Stimulated activated CD8-positive, alpha-beta memory T cell treated with anti-CD3 and anti-CD28 coated beads, Interleukin-4, amount 100 ng/mL, for 24 hours (primary cell): ENCODE data around the gene IL12RB2.
"Not testable (repeated sequence)": the region's sequence is repeated elsewhere in the genome, so short reads cannot be mapped to it uniquely, and the experiment has no call there.

Experiments used
- DNase-seq: peaks from one replicate; pipeline ENCODE4 v3.0.0-alpha.2; 2020; ENCODE audit warnings: low read depth

IL12RB2 gene

DNA sequence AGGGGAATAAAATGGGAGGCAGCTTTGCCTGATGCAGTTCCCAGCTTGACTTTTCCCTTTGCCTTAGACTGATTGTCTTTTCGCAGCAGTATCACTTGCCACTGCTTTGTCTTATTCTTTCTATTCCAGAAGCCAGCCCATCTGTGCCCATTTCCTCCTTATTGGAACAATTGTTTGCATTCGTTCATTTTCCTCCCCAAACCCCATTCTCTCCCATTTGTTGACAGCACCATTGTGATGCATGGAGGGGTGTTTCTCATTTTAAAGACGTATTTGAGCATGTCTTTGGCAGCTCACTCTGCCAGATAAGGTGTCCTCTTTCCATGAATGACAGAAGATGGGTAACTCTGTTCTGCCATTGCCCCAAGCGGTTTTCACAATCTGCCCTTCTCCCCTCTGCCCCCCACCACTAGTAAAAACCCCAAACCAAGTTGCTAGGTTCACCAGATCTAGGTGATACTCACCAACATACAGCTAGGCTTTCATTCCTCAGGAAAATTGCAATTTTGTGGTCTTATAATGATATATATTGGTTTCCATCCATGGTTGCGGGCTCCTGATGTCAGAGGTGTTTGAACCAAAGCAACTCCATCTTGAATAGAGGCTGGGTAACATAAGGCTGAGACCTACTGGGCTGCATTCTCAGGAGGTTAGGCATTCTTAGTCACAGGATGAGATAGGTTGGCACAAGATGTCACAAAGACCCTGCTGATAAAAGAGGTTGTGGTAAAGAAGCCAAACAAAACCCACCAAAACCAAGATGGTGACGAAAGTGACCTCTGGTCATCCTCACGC, 91.7 kb downstream of the IL12RB2 start:
- DNase-seq = no peak

DNA sequence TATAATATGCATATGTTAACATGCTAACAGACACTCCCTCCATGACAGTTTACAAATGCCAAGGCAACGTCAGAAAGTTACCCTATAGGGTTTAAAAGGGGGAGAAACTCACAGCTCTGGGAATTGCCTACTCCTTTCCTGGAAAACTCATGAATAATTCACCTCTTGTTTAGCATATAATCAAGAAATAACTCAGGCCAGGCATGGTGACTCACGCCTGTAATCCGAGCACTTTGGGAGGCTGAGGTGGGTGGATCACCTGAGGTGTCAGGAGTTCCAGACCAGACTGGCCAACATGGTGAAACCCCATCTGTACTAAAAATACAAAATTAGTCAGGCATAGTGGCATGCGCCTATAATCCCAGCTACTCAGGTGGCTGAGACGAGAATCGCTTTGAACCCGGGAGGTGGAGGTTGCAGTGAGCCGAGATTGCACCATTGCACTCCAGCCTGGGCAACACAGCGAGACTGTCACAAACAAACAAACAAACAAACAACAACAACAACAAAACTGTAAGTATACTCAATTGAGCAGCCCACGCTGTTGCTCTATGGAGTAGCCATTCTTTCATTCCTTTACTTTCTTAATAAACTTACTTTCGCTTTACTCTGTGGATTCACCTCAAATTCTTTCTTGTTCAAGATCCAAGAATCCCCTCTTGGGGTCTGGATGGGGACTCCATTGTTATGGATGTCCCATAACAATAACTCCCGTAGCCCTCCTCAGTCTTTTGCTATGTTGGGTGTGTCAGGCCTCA, 92.5 kb downstream of the IL12RB2 start:
- DNase-seq = peak; percentile 18

DNA sequence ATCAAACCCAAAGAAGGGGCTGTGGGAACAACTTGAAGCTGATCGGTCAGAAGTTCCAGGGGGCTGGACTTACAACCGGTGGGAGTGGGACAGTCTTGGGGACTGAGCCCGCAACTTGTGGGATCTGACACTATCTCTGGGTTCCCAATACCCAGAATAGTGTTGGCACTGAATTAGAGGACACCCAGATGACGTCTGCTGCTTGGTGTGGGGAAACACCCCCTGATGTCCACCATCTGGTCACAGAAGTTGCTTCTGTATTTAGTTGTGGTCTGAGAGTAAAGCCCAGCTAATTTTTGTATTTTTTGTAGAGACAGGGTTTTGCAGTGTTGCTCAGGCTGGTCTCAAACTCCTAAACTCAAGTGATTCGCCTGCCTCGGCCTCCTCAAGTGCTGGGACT, 93.8 kb downstream of the IL12RB2 start:
- no peak for DNase-seq

DNA sequence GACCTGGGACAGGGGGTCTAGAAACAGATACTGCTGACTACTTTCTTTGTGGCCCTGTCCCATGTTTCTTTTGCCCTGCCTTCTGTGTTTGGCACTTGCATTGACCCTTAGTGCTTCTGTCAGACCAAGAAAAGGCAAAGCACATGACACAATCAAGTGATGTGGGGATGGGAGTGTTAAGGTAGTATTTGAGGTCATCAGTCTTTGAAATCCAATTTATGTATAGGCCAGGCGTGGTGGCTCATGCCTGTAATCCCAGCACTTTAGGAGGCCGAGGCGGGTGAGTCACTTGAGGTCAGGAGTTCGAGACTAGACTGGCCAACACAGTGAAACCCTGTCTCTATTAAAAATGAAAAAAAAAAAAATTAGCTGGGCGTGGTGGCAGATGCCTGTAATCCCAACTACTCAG, 96.5 kb downstream of the IL12RB2 start:
- DNase-seq = no peak

DNA sequence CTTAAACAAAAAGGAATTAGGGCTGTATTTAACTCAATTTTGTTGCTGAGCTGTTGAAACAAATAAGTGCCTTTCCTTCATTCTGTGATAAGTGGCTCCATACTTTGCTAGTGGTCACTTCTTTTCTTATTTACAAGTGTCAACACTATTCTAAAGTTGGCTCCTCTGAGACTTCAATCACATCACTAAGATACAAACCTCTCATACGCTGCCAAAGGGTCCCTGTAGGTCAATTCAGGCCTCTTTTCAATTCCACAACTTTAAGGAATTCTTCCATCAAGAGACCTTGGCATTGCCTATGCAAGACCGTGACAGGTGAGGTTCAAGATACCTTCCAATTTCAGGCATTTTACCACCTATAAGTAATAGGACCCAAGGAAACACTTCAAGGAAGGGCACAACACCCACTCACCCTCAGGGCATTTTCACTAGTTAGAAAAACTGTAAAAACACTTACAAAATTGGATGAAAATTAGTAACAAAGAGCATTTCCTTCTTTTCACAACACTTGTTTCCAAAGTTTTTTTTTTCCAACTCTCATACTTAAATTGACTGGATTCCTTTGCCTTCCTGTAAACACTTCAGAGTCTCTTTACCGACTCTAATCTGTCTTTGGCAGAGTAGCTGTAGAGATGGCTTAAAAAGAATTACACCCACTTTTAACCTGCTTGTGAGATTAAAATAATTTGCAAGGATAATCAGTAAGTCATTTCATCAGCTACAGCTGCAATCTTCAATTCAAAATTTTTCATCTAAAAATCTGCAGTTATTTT, 98.0 kb downstream of the IL12RB2 start:
- no peak for DNase-seq

DNA sequence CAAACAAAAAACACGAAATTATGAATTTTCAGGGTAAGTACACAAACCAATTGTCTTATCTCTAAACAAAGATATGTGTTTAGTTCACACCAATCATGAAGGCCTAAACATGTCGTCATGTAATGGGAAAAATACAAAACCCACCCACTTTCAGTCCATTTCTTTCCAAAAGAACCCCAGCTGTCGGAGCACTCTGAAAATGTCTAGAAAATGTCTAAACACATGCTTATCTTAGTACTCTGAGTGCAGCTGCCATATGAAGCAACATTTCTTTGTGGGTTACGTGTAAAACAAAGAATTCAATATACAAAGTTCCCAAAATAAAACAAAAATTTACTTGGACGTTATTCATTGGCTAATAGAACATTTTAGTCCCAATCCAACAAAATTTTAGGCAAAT, 99.8 kb downstream of the IL12RB2 start:
- no peak for DNase-seq

DNA sequence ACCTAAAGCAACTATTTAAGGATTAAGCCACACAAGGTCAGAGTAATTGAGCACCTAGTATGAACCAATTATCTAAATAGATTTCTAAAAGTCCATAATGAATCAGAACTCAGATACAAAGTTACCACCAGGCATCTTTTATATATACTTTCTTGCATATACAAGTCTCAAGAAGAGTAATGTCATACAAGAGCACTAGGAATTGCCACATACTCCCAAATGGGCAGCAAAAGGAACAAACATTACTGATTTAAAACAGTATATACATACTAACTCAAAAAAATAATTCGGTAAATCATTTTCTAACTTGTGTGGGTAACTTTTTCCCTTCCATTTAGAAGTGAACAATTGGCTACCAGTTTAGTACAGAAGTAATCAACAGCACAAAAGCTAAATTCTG, 100.5 kb downstream of the IL12RB2 start:
- DNase-seq = no peak

DNA sequence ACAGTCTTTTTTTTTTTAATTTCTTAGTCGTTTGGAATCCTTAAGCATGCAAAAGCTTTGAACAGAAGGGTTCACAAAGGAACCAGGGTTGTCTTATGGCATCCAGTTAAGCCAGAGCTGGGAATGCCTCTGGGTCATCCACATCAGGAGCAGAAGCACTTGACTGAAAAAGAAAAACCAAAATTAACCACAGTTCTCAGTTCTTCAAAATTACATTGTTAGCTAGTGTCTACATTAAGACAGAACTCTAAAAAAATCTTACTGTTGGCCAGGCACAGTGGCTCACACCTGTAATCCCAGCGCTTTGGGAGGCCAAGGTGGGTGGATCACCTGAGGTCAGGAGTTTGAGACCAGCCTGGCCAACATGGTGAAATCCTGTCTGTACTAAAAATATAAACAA, 105.4 kb downstream of the IL12RB2 start:
- not testable (repeated sequence) for DNase-seq

DNA sequence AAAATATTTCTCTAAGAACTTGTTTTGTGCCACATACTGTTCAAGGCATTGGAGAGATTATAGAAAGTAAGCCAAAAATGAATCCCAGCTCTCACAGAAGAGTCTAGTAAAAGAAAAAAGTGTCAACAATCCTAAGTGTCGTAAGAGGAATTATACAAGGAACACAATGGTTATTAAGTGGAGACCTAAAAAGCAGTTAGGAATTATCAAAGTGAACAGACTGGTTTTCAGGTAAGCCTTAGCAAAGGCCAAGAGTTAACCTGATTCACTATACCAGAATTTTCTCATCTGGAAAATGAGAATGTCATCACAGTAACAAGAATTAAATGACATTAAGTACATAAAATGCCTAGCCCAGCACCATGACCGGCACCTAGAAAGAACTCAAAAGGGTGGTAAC, 106.9 kb downstream of the IL12RB2 start:
- DNase-seq = no peak

DNA sequence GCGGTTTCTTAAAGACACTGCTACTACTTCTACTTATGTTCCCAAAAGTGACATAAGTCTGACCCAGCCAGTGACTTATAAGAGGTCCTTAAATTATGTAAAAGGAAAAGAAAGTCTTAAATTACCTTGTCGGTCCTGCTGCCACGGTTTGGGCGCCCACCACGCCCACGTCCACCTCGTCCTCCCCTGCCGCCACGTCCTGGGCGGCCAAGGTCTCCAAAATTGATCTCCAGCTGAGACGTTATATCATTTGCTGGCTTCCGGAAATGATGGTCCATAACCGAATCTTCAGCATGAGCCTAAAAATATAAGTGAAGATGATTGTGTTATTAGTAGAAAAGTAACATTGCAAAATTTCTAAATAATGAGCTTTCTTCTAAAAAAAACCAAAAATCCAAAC, 107.4 kb downstream of the IL12RB2 start:
- DNase-seq = no peak

DNA sequence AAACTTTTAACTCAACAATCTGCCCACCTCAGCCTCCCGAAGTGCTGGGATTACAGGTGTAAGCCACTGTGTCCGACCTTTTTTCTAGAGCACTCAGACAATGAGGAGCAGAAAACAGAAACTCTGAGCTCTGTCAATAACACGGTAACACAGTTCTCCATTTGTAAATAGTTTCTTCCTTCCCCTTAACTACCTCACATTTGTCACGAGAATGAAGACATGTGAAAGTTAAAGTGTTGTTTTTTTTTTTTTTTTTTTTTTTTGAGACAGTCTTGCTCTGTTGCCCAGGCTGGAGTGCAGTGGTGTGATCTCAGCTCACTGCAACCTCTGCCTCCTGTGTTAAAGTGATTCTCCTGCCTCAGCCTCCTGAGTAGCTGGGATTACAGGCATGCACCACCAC, 110.1 kb downstream of the IL12RB2 start:
- DNase-seq = not testable (repeated sequence)

DNA sequence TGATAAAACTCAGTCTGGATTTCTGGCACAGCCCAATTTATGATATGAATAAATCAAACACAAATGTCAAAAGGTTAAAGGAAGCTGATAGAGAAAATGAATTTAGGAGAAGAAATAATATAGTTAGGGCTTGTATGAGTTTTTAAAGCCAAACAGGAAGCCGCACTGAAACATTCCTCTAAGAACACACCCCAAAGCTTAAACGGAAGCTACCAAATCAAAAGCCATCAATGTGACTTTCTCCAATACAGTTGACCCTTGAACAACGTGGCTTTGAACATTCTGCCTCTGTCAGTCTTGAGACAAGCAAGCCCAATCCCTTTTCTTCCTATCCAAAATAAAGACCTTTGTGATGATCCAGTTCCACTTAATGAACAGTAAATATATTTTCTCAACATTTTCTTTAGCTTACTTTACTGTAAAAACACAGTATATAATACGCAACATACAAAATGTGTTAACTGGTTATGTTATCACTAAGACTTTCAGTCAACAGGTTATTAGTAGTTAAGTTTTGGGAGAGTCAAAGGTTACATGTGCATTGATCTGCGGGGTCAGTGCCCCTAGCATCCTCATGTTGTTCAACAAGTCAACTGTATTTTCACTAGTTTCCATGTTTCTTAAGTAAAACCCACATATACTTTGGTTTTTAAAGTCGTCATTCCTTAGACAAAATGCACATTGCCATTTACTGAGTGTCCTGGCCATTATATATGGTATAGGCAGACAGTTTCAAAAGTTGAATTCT, 111.3 kb downstream of the IL12RB2 start:
- no peak for DNase-seq

DNA sequence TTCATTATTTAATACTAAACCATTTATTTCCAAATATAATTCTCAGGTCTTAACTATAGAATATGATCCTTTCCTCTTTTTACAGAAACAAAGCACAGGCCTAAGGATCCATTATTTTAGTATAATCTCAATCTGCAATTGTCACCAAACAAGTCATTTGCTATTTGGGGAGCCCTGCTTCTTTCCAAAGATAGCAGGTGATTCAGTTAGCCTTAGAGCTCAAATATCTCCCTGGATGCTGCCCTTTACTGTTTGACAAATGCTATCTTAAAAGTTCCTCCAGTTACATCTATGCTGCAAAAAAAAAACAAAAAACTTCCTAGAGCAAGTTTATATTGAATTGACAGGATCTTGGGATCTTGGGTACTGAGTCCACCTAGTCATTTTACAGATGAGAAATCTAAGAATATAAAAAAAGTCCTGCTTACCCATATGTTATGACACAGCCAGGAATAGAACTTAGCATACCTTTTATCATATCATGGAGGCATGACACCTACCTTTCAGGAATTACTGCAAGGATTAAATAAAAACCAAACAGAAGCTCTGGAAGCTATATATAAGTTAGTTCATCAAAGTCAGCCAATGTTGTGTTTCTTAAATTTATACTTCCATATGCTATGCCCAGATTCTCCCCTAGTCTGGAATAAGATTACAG, 113.3 kb downstream of the IL12RB2 start:
- no peak for DNase-seq

DNA sequence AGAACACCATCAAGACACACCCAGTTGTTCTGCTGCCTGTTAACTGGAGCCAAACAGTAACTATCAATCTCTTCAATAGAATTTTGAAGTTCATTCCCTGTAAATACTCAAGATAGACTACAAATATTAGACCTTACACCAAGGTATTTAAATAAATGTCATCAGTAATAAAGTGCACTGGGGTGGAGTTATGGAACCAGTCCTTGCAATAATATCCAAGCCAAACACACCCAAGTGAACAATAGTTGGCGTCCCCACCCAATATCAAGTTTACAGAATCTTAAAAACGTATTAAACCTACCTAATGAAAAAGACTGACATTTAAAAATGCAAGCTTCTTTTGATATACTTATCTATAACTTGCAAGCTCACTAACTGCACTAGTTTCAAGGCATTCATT, 119.8 kb downstream of the IL12RB2 start:
- DNase-seq = no peak

DNA sequence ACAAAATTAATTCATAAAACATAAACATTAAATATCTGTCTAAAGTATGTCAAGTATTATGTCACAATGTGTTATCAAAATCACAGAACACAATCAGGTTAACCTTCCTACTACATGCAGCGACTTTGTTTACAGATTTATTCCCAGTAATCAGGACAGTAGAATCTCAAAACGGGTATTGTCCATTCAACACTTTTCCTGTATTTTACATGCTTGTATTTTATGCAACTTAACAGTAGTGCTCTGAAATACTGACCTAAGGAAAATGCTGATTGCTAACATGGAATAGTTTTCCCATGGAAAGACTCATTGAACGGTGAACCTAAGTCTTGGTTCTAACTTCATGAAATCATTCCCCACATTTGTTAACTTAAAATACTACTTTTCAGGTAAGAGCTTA, 120.3 kb downstream of the IL12RB2 start:
- DNase-seq = no peak

DNA sequence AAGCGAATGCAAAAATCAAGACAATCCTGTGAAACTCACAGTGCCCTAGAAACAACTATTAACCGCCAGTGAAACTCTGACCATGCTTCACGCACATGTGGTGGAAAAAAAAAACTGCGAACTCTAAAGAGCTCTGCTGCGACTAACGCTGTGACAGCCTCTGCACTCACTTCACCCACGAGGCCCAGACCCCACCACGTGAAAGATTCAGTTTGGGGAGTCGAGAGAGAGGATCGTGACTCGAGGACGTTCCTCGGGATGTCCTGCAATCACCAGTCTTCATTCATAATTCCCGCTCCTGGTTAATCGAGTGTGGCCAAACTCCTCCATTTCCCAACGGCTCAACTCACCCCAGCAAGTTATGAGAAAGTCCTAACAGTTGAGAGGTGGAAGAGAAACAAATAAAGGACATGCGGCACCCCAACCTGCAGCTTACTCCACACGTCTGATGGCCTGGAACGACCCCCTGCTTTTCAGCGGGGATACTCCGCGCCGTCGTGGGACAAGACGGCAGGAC, 121.4 kb downstream of the IL12RB2 start:
- DNase-seq = peak; percentile 29

DNA sequence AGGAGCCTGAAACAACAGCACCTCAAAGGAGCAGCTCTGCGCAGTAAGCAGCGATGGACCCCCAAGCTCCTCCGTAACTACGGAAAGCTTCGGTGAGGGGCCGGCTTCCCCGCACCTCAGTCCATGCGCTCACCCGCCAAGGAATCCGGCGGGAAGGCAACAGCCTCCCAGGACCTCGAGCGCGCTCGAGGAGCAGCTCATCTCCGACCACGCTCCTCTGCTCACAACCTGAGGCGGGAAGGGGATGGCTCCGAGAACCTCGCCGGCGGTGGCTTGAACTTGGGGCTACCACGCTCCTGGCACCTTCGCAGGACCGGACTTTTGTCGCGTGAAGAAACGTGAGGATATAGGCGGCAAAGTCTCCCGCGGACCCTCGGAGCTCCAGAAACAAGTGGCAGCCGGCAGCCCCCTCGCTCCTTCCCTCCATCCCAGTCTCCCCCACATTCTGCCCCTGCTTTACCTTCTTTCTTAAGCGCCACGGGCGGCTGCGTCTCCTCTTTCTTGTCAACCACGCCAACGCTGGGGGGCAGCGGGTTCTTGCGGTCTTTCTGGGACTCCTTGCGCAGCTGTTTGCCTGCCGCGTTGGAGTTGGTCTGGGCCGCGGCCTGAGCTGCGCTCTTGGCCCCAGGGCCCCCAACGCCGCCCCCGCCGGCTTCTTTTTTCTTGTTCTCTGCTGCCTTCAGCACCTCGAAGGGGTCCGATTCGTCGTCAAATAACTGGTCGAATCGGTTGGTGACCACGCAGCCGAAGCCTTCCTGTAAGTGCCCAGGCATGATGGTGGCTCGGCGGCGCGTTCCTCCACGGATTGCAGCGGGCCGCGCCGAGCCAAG, 122.1 kb downstream of the IL12RB2 start:
- no peak for DNase-seq

DNA sequence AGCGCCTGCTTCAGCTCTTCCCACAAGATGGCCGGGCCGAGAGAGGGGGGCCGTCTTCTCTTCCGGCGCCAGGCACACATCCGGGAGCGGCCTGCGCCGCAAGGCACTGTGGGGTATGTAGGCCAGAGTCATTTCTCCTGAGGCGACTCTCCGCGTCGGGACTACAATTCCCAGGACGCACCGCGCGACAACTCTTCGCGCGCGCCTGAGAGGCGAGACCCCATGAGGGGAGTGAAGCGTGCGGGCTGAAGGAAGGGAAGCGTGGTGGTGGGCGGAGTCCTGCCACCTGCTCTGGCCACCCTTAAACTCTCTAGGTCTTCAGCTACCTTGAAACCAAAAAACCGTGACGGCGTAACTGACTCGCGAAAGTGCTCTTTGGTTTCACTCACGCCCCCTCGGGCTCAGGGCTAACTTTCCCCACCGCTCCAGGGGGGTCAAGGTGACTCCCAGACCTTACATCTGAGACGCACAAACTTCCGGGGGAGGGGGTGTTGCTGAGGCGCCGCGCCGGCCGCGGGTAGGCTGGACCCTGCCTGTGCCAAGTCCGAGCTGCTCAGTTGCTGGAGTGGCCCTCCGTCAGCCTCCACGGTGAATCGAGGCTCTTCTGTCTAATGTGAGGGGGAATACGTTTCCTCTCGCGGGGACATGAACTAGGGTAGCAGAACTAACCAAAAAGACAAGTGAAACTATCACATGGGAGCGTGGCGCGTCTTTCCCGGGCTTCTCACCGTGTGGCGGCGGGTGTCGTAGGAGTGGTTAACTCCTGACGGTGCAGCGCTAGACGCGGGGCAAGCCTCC, 122.9 kb downstream of the IL12RB2 start, which contains the start of gene SERBP1:
TSS of gene SERBP1 (minus strand) at position 45 of the 798 bp plus-strand sequence. CDS start 102 bp downstream, outside the sequence.
- DNase-seq = peak; percentile 90

DNA sequence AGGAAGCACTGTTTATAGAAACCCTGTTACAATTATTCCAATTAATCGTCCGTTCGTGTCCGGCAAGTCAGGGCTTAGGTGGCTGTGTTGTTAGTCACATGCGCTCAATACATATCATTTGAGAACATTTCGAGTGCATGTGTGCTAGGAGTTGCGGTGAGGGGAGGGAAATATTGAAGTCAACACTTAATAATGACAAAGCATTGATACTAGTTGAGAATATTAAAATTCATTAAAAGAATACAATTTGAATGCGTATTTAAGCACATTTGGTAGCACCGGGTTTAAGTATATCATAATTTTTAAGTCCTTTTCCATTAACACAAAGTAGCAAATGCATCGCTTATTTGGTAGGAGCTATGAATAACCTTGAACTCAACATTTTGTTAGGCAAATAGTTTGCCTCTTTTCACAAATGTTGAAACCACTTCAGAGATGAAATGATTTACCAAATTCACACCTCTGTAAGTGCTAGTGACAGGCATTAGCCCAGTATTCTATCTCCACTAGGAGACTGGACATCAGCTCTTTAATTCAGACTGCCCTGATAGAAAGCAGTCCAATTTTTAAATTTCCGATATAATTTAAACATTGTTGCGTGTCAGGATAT, 123.6 kb downstream of the IL12RB2 start:
- no peak for DNase-seq
